ENCODE data around the gene MLC1. TPM values are rescaled to one million over a fixed set of nuclear protein-coding genes. Genes with fewer than 3 reads are reported as not detected.

MLC1 gene
- total and polyA plus RNA-seq, 10 of the 15 experiments (the other 5 are each of a cell fraction or from before 2014, with no cell fraction given) = 0.03 to 0.15 (median 0.07) TPM; not detected in 7

DNA sequence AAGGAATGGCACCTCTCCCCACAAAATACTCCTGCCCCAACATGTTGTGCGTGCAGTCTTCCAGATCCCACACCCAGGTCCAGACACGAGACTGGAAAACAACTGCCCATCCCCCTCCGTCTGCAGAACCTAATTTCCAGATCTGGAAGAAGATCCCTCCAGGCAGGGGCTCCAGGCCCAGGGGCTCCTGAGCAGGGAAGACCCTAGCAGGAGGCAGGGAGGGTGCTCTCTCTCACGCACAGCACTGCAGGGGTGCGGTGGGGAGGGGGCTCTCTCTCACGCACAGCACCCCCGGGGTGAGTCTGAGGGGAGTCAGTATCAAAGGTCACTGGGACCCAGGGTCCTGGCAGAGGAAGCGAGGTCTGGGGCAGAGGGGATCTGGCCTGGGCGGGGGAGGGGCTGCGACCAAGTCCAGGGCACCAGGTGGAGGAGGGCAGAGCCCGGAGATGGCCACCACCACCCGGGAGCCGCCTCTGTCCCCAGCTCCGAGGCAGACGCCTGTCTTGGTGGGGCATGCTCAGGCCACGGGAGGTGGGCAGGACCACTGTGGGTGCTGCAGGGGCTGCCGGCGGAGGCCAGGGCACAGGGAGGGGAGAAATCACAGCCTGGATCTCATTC lies 1.7 kb downstream of the MLC1 start (continued):
- TF ChIP-seq, protein P1, sequence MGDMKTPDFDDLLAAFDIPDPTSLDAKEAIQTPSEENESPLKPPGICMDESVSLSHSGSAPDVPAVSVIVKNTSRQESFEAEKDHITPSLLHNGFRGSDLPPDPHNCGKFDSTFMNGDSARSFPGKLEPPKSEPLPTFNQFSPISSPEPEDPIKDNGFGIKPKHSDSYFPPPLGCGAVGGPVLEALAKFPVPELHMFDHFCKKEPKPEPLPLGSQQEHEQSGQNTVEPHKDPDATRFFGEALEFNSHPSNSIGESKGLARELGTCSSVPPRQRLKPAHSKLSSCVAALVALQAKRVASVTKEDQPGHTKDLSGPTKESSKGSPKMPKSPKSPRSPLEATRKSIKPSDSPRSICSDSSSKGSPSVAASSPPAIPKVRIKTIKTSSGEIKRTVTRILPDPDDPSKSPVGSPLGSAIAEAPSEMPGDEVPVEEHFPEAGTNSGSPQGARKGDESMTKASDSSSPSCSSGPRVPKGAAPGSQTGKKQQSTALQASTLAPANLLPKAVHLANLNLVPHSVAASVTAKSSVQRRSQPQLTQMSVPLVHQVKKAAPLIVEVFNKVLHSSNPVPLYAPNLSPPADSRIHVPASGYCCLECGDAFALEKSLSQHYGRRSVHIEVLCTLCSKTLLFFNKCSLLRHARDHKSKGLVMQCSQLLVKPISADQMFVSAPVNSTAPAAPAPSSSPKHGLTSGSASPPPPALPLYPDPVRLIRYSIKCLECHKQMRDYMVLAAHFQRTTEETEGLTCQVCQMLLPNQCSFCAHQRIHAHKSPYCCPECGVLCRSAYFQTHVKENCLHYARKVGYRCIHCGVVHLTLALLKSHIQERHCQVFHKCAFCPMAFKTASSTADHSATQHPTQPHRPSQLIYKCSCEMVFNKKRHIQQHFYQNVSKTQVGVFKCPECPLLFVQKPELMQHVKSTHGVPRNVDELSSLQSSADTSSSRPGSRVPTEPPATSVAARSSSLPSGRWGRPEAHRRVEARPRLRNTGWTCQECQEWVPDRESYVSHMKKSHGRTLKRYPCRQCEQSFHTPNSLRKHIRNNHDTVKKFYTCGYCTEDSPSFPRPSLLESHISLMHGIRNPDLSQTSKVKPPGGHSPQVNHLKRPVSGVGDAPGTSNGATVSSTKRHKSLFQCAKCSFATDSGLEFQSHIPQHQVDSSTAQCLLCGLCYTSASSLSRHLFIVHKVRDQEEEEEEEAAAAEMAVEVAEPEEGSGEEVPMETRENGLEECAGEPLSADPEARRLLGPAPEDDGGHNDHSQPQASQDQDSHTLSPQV (IDR thresholded peaks at IDR 0.05) = no peak
- no peak for TF ChIP-seq POLR2AphosphoS5 (IDR thresholded peaks at IDR 0.05; ENCODE audit: low read length)

DNA sequence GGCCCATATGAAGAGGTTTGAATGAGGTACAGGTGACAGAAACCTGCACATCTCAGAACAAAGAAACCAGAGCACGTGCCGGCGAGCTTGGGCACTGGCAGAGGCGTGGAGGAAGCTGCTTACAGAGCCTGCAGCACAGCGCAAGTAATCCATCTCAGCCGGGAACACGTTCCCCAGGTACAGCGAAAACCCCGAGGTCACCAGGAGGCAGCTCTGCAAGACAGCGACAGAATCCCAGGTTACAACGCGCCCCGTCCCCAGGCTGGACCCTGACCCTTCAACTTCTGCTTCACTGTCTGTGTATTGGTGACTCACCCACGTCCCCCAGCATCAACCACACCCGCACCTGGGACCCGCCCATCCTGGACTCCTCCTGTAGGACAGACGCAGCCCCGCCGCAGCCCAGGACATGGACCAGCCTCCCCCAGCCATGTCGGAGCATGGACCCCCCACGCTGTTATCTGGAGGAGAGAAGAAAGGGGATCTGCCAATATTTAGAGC lies 2.2 kb downstream of the MLC1 start:
- Histone ChIP-seq H4K20me1 (ENCODE audit: control insufficient read depth, insufficient read depth) (no peaks in the 10 kb centered on the region), H3K79me2 (ENCODE audit: control insufficient read depth, insufficient read depth, low read length) (no peaks in the 10 kb centered on the region), H3K4me1 (ENCODE audit: control insufficient read depth, insufficient read depth, low read length) (no peaks in the 10 kb centered on the region), H3K4me2 (ENCODE audit: control insufficient read depth, insufficient read depth) (no peak overlapping the region), H3K27me3 (replicated peaks in 1 of 2; ENCODE audit: control insufficient read depth in 2 of 2, insufficient read depth in 2 of 2, low read length in 1 of 2) (peaks cover 1 to 2% of the 10 kb centered on the region in 2 experiments; a peak in 2 of 4 replicates), H3K4me3 (no peak overlapping the region), H3K9ac (ENCODE audit: control insufficient read depth, insufficient read depth, low read length) (no peak overlapping the region), H3K27ac (ENCODE audit: control insufficient read depth, insufficient read depth) (no peak overlapping the region), H3K9me3 (replicated peaks; ENCODE audit: control insufficient read depth, insufficient read depth, low read length) (peaks cover 9% of the 10 kb centered on the region; the same call in 1 of the 3 replicates), H2AFZ (ENCODE audit: control insufficient read depth, low read depth, low read length) (no peak overlapping the region), H3K36me3 (ENCODE audit: control insufficient read depth in 2 of 2, insufficient read depth in 2 of 2, low read length in 1 of 2) (no peaks in the 10 kb centered on the region)
- ChIA-PET RAD21 (ENCODE audit: unreplicated experiment) (no interaction called here), SMC1A (ENCODE audit: uncharacterized antibody, unreplicated experiment) (no interaction called here), POLR2A (no interaction called here), CTCF (no interaction called here)
- in situ Hi-C loops (cut with MboI) (no loop called here), intact Hi-C loops (cut with micrococcal nuclease; ENCODE audit: unreplicated experiment) (no loop called here)
- ATAC-seq (no peak), DNase-seq (ENCODE audit: low read depth, low spot score) (no peak), FAIRE-seq (no peak)
- BruUV-seq (replicated peaks) = no TSS peak
- WGBS (ENCODE audit: insufficient coverage, insufficient replicate concordance, low lambda C conversion rate, missing lambda C conversion rate) = 62% methylated on average over 21 of the region's 21 CpGs
- TF ChIP-seq ETV6 (conservative IDR thresholded peaks at IDR 0.05 in 1 of 2, IDR thresholded peaks at IDR 0.05 in 1 of 2; ENCODE audit: borderline replicate concordance in 1 of 2, low read depth in 1 of 2) = no peak
- TF ChIP-seq, protein P1 (IDR thresholded peaks at IDR 0.05) = no peak
- TF ChIP-seq, protein P2, sequence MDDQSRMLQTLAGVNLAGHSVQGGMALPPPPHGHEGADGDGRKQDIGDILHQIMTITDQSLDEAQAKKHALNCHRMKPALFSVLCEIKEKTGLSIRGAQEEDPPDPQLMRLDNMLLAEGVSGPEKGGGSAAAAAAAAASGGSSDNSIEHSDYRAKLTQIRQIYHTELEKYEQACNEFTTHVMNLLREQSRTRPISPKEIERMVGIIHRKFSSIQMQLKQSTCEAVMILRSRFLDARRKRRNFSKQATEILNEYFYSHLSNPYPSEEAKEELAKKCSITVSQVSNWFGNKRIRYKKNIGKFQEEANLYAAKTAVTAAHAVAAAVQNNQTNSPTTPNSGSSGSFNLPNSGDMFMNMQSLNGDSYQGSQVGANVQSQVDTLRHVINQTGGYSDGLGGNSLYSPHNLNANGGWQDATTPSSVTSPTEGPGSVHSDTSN (IDR thresholded peaks at IDR 0.05; ENCODE audit: insufficient replicate concordance, low read depth, low read length) = no peak
- no peak for TF ChIP-seq TBL1XR1 (IDR thresholded peaks at IDR 0.05; ENCODE audit: low read depth, low read length)
- TF ChIP-seq NR2C1 (IDR thresholded peaks at IDR 0.05) = no peak
- no peak for TF ChIP-seq KLF5 (IDR thresholded peaks at IDR 0.05; ENCODE audit: partially characterized antibody)
- TF ChIP-seq, protein P3, sequence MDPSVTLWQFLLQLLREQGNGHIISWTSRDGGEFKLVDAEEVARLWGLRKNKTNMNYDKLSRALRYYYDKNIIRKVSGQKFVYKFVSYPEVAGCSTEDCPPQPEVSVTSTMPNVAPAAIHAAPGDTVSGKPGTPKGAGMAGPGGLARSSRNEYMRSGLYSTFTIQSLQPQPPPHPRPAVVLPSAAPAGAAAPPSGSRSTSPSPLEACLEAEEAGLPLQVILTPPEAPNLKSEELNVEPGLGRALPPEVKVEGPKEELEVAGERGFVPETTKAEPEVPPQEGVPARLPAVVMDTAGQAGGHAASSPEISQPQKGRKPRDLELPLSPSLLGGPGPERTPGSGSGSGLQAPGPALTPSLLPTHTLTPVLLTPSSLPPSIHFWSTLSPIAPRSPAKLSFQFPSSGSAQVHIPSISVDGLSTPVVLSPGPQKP (IDR thresholded peaks at IDR 0.05; ENCODE audit: low read depth, low read length) = no peak

Measured in GM12878 (cell line).